ENCODE measurements around the gene MEF2D. TPM values are rescaled to one million over a fixed set of nuclear protein-coding genes. Genes with fewer than 3 reads are reported as not detected.

The MEF2D gene
- polyA plus RNA-seq, 4 donors = 21.1 to 30.2 (median 24.2) TPM

DNA sequence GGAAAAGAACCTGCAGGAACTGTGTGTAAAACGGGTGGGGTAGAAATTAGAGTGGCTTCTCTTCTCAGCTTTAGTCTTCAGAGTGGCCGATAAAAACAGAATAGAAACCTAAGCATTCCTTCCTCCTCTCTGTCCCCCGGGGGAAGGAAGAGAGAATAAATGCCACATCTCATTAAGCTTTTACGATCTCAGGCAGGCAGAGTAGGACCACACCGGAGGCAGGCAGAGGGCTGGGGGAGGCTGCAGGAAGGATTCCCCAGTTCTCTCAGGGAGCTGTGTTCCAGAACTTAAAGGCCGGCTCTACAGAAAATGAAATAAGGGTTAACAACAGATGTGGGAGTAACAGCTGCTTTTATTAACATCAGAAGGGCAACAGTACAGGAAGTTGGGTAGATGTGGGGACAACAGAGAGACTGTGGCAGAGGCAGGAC lies 24.5 kb upstream of the MEF2D start:
- DNase-seq (ENCODE audit: low read depth in 4 of 4, low spot score in 3 of 4) = no peak

DNA sequence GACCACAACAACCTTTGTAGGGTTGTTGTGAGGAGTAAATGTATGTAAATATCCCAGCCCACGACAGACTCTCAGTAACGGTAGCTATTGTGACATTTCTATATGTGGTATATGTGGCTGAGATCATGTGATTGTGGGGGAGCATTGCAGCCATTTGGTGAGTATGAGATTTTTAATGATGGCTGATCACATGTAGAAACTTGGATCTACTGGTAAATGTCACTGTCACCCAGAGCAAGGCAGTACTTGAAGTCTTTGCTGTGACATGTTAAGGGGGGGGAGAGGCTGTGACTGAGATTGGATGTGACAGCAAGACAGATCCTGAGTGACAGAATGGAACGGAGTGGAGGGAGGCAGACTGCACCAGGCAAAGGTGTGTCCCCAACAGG lies 23.9 kb upstream of the MEF2D start:
- DNase-seq (ENCODE audit: low read depth in 4 of 4, low spot score in 3 of 4) = no peak

DNA sequence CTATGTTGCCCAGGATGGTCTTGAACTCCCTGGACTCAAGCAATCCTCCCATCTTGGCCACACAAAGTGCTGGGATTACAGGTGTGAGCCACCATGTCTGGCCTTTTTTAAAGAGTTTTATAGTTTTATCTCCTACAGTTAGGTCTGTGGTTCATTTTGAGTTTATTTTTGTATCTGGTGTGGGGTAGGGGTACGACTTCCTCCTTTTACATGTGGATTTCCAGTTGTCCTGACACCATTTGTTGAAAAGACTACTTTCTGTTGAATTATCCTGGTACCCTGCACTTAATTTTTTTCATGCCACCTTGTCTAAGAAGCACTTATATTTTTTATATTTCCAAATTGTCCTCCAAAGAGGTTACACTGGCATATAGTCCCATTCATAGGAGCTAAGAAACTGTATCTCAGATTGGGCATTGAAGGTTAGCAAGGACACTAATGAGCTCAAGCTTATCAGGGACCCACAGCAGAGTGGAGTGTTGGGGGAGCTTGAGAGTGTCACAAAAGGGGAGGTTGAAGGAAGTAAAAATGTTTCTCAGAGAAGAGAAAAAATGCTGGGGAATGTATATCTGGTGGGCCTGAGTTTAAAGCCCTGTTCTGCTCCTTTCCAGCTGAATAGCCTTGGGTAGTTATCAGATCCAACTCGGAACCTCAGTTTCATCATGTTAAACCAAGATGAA lies 23.4 kb upstream of the MEF2D start:
- no peak for DNase-seq (ENCODE audit: low read depth in 4 of 4, low spot score in 3 of 4)

DNA sequence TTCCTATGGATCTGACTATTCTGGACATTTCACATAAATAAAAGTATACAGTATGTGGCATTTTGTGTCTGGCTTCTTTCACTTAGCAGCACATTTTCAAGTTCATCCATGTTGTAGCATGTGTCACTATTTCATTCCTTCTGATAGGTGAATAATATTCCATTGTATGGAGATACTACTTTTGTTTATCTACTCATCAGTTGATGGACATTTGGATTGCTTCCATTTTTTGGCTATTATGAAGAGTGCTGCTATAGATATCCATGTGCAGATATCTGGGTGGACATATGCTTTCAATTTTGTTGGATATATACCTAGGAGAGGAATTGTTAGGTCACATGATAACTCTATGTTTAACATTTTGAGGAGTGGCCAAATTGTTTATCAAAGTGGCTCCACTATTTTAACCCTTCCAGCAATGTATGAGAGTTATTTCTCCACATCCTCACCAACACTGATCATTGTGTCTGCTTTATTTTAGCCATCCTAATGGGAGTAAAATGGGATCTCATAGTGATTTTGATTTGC lies 21.9 kb upstream of the MEF2D start:
- no peak for DNase-seq (ENCODE audit: low read depth in 4 of 4, low spot score in 3 of 4)

DNA sequence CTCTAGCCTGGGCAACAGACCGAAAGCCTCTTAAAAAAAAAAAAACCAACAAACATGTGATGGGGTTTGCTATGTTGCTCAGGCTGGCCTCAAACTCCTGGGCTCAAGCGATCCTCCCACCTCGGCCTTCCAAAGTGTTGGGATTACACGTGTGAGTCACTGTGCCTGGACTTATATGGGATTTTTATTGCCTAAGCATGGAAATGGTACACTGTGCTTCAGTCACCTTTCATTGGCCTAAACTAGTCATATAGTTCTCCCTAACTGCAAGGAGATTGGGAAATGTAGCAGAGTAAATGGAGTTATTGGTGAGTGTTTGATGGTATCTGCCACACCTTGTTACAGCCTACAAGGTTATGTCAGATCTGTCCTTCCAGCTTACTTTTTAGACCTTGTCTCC lies 17.2 kb upstream of the MEF2D start:
- no peak for DNase-seq (ENCODE audit: low read depth in 4 of 4, low spot score in 3 of 4)

DNA sequence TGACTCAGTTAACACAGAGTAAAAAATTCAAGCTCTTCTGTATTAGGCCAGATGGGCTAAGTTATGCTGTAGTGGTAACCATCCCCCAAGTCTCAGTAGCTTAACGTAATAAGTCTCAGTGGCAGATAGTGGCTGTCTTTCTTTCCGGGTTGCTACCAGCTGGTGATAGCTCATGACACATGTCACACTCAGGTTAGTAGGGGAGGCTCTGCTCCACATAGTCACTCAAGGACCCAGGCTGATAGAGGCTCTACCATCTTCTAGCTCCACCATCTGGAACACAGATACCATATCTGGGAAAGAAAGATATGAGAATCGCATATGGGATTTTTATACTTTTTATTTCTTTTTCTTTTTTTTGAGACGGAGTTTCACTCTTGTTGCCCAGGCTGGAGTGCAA lies 16.2 kb upstream of the MEF2D start:
- DNase-seq (ENCODE audit: low read depth in 4 of 4, low spot score in 3 of 4) = no peak

DNA sequence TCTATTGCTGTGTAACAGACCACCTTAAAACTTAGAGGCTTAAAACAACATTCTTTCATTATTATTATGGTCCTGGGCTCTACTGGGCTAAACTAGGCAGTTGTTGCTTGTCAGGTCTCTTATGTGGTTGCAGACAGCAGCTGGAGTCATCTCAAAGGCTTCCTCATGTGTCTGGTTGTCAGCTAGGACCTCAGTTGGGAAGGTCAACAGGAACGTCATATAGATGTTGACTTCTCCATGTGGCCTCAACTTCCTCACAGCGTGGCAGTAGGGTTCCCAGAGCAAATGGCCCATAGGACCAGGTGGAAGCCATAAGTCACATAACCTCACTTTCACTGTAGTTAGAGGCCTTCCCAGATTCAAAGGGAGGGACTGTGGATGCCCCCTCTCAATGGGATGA lies 15.4 kb upstream of the MEF2D start:
- no peak for DNase-seq (ENCODE audit: low read depth in 4 of 4, low spot score in 3 of 4)

DNA sequence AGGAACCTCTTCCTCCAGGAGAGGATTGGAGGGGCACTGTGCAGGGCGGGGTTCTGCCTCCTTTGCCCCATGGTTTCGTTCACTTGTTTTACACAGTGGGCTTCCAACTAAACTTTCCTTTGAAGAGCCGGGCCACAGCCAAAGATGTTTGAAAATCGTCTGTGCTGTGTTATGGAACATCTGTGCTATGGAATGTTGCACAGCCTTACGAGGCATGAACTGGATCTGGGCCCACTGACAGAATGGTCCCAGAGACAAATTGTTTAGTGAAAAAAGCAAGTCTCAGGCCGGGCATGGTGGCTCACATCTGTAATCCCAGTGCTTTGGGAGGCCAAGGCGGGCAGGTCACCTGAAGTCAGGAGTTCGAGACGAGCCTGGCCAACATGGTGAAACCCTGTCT lies 12.6 kb upstream of the MEF2D start:
- DNase-seq (ENCODE audit: low read depth in 4 of 4, low spot score in 3 of 4) = no peak

DNA sequence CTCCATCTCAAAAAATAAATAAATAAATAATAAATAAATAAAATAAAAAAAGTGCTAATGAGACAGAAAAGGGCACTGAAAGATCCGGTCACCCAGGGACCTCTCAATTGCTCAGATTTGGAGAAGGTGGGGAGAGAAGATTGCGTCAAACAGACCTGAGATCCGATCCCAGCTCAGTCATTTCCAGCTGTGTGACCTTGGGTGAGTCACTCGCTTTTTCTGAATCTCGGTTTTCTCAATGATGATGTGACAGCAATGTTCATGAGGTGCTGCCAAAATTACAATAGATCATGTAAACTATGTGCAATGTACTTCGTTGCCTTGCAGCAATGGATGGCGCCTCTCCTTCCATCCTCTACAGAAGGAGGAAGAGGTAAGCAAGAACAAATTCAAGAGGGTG lies 11.1 kb upstream of the MEF2D start:
- DNase-seq (ENCODE audit: low read depth in 4 of 4, low spot score in 3 of 4) = no peak

DNA sequence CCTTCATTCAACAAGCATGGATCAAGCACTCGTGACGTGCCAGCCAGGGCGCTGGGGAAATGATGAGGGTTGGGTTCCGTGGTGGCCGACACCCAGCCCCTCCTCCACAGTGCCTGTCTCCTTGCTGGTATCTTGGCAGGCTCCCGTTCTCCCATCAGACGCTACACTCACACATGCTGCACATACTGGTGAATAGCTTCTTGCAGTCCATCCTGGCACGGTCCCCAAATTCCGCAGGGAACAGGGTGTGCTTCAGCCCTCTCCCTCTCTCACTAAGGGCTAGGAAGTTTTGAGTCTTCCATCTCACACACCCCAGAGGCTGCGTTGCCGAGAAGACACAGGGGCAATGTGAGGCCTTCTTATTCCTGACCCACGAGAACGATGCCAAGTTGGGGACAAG lies 10.1 kb upstream of the MEF2D start:
- no peak for DNase-seq (ENCODE audit: low read depth in 4 of 4, low spot score in 3 of 4)

DNA sequence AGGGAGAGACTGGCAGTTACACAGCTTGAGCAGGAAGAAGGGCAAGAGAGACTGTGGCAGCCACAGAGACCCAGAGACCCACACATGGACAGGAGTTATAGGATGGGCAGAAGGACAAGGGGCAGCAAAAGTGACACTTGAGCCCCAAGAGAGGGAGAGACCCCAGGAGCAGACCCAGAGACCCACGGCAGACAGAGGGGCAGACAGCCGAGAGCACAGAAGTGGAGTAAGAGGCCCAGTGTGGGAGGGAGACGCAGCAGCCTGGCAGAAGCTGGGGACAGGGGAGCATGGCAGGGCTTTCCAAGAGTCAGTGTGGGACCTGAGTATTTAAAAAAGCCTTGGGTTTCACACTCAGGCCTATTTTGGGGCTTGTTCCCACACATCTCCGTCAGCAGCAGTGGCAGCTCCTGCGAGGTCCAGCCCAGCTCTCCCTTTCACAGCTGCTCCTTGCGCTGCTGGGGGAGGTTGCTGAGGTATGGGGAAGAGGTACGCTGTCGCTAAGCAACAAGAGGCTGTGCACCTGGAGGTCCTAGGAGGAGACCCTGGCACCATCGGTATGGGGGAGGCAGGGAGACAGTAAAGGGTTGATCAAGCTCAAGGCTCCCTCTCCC lies 9.0 kb upstream of the MEF2D start:
- DNase-seq (ENCODE audit: low read depth in 4 of 4, low spot score in 3 of 4) = no peak

DNA sequence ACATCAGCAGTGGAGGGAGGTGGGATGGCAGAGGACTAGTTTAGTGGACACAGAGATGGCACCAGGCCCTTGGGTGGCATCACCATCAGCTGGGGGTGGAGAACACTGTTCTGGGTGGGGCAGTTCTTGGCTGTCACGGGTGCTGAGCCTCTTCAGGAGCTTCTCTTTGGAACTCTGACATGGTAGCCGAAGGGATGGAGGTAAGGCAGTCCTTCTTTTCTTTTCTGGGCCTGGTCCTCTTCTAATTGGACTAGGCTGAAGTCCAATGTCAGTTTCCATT lies 8.3 kb upstream of the MEF2D start:
- no peak for DNase-seq (ENCODE audit: low read depth in 4 of 4, low spot score in 3 of 4)

DNA sequence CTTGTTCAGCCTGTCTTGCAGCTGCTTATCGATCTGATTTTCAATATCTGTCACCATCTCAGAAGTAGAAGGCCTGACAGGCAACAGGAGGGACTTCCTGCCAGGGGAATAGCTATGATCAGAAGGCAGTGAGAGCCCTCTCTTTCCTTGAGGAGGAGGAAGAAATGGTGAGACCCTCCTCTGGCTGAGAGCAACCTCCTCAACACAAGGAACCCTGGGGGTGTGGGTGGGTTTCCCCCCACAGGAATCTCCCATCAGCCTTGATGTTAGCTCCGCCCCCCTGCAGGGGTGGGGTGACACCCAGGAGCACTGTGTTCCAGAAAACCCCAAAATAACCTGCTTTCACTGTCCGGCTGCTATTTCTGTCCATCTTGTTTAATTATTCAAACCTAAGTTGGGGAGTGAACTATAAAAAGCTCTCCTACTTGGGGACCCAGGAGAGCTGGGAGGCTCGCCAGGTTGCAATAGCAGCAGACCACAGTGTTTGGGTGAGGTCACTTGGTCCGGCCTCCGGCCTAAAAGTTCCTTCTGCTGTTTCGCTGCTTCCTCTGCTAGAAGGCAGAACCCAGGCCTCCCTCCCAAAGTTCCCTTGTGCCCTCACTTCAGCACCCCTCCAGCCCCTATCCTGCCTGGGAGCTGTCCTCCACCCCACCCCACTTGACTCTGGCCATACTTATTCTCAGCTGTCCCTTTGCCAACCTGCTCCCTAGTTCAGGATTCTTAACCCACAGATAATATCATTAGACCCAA lies 7.8 kb upstream of the MEF2D start:
- no peak for DNase-seq (ENCODE audit: low read depth in 4 of 4, low spot score in 3 of 4)

DNA sequence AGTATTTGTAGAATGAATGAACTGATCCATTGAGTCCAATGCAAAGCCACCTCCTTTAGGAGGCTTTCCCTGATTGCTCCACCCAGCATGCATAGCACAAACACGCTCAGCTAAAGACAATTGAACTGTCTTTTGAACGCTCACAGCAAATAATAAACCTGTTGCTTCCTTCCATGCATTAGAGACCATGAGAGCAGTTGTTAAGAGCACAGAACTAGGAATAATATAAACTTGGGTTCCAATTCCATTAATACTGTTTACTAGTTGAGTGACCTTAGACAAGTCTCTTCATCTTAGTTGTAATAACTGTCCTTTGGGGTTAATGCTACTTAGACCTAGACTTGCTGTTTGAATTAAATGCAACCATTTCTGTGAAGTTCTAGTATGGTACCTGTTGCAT lies 5.9 kb upstream of the MEF2D start:
- DNase-seq (ENCODE audit: low read depth in 4 of 4, low spot score in 3 of 4) = no peak

DNA sequence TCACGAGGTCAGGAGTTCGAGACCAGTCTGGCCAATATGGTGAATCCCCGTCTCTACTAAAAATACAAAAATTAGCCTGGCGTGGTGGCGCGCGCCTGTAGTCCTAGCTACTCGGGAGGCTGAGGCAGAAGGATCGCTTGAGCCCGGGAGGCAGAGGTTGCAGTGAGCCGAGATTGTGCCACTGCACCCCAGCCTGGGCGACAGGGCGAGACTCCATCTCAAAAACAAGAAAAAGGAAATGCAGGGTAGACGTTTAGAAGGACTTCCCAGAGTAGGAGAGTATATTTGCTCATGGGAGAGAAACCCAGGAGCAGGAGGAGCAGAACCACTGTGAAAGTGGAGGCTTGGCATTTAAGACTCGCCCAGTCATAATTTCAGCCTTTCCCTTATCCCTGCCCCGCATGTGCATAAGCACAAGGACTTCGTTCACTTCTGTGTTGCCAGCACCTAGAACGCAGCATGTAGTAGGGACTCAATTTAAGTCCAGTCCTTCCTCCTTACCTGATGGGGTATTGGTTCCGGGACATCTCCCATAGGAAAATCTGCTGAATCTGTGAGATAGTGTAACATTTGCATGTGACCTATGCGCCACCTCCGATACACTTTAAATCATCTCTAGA lies 5.2 kb upstream of the MEF2D start:
- no peak for DNase-seq (ENCODE audit: low read depth in 4 of 4, low spot score in 3 of 4)

DNA sequence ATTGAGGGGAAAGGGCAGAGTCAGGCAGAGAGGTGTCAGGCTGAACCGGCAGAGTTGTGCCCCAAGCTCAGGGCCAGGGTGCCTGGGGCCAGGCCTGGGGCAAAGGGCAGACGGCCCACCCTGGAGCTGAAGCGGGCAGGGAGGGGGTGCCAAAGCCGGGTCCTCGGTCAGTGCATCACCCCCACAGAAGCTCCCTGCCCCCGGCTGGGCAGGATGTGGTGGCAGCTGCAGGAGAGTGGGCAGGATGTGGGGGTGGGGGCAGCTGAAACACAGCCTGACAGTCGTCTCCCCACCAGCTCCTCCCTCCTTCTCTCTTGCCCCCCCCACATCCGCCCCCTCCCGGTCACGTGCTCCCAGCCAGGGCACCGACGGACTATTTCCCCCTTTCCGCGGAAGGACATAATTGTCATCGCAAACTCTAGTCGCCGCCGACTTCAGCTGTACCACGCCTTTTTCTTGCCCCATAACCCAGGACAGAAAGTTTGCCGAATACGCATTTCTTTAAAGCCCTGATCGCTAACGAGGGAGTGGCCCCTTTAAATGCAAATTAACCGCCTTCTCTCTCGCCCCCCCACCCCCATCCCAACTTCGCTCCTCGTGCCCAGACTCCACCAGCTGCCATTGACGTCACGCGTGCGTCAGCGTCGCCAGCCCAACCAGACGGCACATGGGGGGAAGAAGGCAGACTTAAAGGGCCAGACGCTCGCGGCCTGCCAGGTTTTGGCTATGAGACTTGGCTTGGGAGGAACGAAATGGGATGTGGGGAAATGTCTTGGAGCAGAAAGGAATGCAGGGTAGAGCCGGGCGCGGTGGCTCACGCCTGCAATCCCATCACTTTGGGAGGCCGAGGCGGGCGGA lies 4.5 kb upstream of the MEF2D start:
- peak; percentile 95 to 99 (median 98) for DNase-seq (ENCODE audit: low read depth in 4 of 4, low spot score in 3 of 4)

DNA sequence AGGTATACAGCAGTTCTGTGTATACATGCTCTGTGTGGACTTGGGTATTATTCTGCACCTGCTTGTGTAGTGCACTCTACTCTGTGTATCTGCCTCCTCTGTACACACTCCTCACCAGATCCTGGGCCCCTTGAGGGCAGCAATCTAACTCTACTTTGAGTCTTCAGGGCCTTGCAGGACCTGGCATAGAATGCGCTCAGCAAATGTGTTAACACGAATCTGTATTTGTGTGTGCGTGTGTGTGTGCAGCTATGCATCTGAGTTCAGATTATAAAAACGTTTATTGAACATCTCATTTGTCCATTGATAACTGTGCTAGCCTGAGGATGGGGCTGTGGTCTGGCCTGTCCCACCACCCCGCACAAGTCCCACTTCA lies 3.9 kb upstream of the MEF2D start:
- DNase-seq (ENCODE audit: low read depth in 4 of 4, low spot score in 3 of 4) = no peak

DNA sequence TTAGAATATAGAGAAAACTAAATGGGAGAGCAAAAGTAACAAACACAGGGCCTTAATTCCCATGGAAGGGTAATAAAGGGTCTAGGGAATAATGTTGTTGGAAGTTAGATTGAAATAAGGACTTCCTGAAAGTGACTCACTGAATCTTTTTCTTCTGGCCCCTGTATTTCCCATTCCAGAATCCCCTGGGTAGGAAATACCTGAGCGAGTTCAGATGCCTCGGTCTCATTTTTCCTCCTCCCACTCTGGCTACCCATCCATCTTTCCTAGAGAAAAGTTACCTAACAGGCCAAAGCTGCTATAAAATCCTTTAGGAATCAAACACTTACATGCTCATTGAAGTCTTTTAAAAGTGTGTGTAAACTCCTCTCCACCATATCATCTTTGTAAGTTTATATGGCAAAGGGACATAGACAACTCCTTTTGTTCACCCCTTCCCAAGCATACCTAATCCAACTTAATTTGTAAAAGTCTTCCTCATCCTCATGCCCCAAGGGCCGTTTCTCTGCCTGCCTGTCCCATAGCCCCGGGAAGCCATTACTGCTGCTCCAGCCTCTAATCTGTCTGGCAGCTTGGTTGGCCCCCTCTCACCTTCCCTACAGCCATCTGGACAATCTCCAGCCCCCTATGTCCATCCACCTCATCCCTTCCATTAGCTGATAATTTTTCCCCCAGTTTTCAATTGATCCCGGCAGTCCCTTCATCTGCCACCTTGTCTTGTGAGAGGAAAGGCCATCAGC lies 3.3 kb upstream of the MEF2D start:
- DNase-seq (ENCODE audit: low read depth in 4 of 4, low spot score in 3 of 4) = no peak

DNA sequence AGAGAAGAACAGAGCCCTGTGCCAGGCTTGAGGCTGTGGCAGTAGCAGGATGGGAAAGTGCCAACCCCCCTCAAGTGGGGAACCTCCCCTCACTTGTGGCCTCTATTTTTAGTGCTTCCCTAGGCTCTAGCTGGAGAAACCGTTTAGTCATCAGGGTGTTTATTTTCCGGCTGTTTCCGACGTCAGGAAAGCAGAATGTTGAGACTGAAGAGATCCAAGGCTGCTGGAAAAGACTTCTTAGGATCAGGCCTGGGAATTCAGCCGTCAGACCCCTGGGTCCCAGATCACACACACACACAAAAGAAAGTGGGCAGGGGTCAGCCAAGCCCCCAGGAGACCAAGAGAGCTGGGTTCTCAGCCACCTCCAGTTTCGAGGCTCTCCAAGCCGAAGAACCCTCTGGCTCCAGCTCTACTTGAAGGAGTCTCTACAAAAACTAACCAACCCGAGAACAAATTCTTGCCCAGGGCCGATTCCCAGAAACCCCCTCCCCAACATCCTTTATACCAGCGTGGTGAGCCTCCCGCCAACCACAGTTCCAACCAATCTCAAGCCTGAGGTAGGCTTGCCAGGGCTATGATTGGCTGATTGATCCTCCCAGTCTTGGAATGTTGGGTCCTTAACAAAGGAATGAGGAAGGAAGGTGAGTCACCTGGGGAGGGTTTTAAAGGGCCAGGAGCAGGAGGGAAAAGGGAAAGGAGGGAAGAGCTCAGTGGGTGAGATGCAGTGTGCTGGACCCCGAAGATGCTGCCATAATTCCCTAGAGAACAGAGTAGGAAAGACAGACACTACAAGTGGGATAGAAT lies 2.5 kb upstream of the MEF2D start:
- DNase-seq (ENCODE audit: low read depth in 4 of 4, low spot score in 3 of 4) = no peak
